Progenitor cell of endocrine pancreas (in vitro differentiated cells): ENCODE measurements around the gene RSKR. TPM values are rescaled to one million over a fixed set of nuclear protein-coding genes. Genes with fewer than 3 reads are reported as not detected.
A peak's percentile ranks its signal among the peaks of the same experiment; 100 is the strongest.

Experiments used
- DNase-seq: peaks from one replicate; pipeline ENCODE4 v3.0.0; 2021; ENCODE audit warnings: low spot score; ENCODE audit not compliant: unreplicated experiment
- H3K27ac Mint-ChIP-seq: 2 replicates; pipeline ENCODE4 v1.8.0; 2021; ENCODE audit warnings: mild to moderate bottlenecking, moderate library complexity, mixed read lengths
- H3K27me3 Mint-ChIP-seq: 2 replicates; pipeline ENCODE4 v1.8.0; 2021; ENCODE audit warnings: mixed read lengths
- H3K36me3 Mint-ChIP-seq: 2 replicates; pipeline ENCODE4 v1.8.0; 2022; ENCODE audit warnings: mixed read lengths; ENCODE audit not compliant: insufficient read depth
- H3K4me1 Mint-ChIP-seq: 2 replicates; pipeline ENCODE4 v1.8.0; 2021; ENCODE audit warnings: low read depth, mixed read lengths
- H3K4me3 Mint-ChIP-seq: 2 replicates; pipeline ENCODE4 v1.8.0; 2021; ENCODE audit warnings: low read depth, mild to moderate bottlenecking, moderate library complexity, mixed read lengths
- H3K9me3 Mint-ChIP-seq: 2 replicates; pipeline ENCODE4 v1.8.0; 2021; ENCODE audit warnings: low read depth, mixed read lengths
- total RNA-seq: library from RNA; stranded (reverse); gene quantifications from 2 replicates; pipeline ENCODE4 v1.2.1, GENCODE V29; 2021
- TF ChIP-seq, protein P1 (sequence below): fragments of 200-600 bp; sonication (generic); IDR thresholded peaks from one replicate; pipeline ENCODE4 v1.5.0; 2021; ENCODE audit warnings: antibody characterized with exemption, mild to moderate bottlenecking; ENCODE audit not compliant: unreplicated experiment

RSKR gene
- total RNA-seq, 1 donor from 2014 or later: 36.7 TPM

DNA sequence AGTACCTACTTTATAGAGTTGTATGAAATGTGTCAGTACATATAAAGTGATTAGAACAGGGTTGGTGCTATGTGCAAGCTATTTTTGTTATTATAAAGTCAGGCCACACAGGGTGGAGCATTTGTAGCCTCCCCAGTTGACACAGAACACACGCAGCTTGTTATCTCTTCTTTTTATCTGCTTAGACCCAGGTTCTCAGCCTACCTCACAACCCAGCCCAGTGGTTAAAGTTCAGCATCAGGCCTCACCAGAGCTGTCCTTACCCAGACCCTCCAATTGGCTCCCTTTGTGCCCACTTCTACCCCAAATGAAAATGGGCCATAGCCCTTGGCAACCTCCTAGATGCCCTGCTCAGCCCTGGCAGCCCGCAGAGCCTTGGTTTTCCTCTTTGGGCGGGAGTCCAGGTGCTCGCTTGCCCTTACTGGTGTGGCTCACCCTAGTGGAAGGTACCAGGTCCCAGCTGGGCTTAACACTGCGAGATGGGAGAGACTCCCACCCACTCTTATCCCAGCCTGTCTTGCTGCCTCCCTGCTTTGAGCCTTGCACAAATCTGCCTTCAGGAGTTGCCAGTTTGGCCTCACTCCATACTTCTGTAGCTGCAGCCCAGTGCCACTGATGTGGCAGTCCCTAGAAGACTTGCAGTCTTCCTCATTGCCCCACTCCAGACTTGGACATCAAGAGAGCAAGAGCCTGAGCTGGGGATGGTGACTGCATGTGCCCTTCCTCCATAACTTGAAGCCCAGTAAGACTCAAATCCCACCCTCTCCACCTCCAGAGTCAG, 41.5 kb downstream of the RSKR start:
- Mint-ChIP-seq H3K4me1 (peaks cover 26% of the 10 kb centered on the region), H3K27me3 (peaks cover 15% of the 10 kb centered on the region), H3K4me3 (peak overlapping the region; percentile 97), H3K27ac (no peak overlapping the region), H3K36me3 (peaks cover 3% of the 10 kb centered on the region), H3K9me3 (no peaks in the 10 kb centered on the region)
- no peak for DNase-seq
- TF ChIP-seq, protein P1, sequence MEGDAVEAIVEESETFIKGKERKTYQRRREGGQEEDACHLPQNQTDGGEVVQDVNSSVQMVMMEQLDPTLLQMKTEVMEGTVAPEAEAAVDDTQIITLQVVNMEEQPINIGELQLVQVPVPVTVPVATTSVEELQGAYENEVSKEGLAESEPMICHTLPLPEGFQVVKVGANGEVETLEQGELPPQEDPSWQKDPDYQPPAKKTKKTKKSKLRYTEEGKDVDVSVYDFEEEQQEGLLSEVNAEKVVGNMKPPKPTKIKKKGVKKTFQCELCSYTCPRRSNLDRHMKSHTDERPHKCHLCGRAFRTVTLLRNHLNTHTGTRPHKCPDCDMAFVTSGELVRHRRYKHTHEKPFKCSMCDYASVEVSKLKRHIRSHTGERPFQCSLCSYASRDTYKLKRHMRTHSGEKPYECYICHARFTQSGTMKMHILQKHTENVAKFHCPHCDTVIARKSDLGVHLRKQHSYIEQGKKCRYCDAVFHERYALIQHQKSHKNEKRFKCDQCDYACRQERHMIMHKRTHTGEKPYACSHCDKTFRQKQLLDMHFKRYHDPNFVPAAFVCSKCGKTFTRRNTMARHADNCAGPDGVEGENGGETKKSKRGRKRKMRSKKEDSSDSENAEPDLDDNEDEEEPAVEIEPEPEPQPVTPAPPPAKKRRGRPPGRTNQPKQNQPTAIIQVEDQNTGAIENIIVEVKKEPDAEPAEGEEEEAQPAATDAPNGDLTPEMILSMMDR: no peak

DNA sequence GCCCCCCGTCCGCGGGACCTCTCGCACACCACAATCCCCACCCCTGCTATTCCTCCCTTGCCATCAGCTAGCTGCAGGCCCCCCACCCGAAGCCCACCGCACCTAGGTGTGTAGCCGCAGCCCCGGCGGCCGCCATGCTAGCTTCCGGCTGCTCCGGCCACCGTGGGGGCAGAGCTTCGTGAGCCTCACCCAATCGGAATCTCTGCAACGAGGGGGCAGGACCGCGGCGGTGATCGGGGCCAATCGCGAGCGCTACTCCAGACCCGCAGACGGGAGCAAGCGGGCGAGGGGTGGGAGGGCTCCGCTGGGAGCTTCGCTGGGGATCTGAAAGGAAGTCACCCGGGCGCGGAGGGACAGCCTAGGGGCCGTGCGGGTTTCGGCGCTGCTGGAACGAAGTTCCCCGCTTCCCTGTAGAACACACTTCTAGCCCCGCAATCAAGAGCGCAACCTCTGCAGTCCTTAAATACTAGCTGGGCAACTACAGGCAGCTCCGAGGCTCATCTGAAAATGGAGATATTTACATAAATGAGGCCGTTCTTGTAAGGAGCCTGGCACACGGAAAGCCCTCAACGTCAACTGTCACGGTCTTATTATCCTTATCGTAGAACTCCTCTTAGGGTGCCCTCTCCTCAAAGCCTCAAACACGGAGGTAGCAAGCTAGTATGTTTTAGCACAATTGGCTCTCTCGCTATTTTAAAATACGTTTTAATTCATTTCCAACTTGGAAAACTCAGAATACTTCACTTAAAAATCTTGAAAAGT, 42.4 kb downstream of the RSKR start, which contains the start of gene PIGS:
Gene PIGS, minus strand, starts transcription at position 164 of the 762 bp plus-strand sequence. Its CDS starts 28 bp downstream, at position 136.
- H3K36me3 Mint-ChIP-seq: peaks cover 1% of the 10 kb centered on the region
- H3K27ac Mint-ChIP-seq: peak within 1 kb of the TSS; percentile 90
- H3K27me3 Mint-ChIP-seq: peaks cover 15% of the 10 kb centered on the region
- H3K9me3 Mint-ChIP-seq: no peaks in the 10 kb centered on the region
- peak; percentile 89 for DNase-seq
- TF ChIP-seq, protein P1: no peak
- H3K4me1 Mint-ChIP-seq: peaks cover 28% of the 10 kb centered on the region
- H3K4me3 Mint-ChIP-seq: peak within 1 kb of the TSS; percentile 97

DNA sequence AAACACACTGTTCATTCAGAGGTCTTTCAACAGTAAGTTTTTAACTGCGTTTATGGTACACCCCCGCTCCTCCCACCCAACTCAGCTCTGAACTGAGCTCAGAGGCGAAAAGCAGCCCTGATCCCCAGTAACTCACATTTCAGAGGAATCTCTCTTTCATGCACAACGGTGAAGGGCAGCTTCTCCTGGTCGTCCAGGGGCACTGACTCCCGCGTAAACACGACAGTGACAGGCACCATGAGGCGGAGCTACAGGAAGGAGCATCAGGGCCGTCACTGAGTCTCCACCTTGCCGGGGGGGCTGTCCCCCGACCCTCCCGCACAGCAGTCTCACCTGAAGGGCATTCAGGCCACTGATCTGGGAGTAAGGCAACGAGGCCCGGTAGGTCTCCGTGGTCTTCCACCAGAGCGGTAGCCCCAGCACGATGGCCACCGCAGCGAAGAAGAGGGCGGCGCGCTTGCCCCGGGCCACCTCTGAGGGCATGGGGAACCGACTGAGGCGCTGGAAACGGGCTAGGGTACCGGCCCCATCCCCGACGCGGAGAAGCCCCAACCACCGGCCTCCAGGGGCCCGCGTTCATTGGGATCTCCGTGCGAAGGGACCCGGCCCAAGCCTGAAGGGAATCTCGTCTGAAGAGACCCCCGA, 43.1 kb downstream of the RSKR start:
- Mint-ChIP-seq H3K27ac (peak overlapping the region; percentile 90), H3K9me3 (no peaks in the 10 kb centered on the region), H3K4me1 (peaks cover 26% of the 10 kb centered on the region), H3K4me3 (peak overlapping the region; percentile 97), H3K27me3 (peaks cover 10% of the 10 kb centered on the region), H3K36me3 (peaks cover 1% of the 10 kb centered on the region)
- DNase-seq: no peak
- TF ChIP-seq, protein P1: no peak

DNA sequence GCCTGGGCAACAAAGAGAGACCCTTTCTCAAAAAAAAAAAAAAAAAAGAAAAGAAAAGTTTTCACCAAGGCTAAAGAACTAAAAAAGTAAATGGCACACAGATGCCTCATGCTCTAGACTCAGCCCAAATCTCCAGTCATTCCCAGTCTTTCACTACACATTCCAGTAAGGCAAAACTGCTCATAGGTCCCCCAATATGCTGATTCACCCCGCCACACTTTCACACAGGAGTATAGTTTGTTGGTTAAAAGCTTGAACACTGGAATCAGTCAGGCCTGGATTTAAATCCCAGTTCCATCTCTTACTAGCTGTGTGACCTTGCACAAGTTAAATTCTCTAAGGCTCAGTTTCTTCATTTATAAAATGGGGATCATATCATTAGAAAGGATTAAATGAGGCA, 44.5 kb downstream of the RSKR start:
- peaks cover 26% of the 10 kb centered on the region for H3K4me1 Mint-ChIP-seq
- H3K36me3 Mint-ChIP-seq: peaks cover 1% of the 10 kb centered on the region
- H3K4me3 Mint-ChIP-seq: peak overlapping the region; percentile 97
- DNase-seq: no peak
- no peaks in the 10 kb centered on the region for H3K9me3 Mint-ChIP-seq
- H3K27ac Mint-ChIP-seq: no peak overlapping the region
- H3K27me3 Mint-ChIP-seq: peaks cover 10% of the 10 kb centered on the region
- TF ChIP-seq, protein P1: no peak

DNA sequence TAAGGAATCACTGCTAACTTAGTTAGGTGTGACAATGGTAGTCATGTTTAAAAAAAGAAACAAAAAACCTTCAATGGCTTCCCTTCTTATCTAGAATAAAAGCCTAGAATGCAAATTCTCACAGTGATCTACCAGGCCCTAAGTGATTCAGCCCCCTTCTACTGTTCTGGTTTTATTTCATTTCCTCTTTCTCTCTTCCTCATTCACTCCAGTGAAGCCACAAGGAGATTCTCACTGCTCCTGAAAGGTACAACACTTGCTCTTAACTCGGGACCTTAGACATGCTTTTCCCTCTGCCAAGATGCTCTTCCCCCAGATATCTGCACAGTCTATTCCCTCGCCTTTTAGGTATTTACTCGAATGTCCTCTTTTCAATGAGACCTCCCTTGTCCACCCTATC, 46.4 kb downstream of the RSKR start:
- Mint-ChIP-seq H3K27ac (peak overlapping the region; percentile 22), H3K4me1 (peaks cover 26% of the 10 kb centered on the region), H3K9me3 (no peaks in the 10 kb centered on the region), H3K36me3 (peaks cover 1% of the 10 kb centered on the region), H3K4me3 (no peak overlapping the region), H3K27me3 (peaks cover 4% of the 10 kb centered on the region)
- TF ChIP-seq, protein P1: no peak
- DNase-seq: no peak
